HG02943 (cell line): ENCODE measurements around the gene LRP2BP.
"Not testable (repeated sequence)": the region's sequence is repeated elsewhere in the genome, so short reads cannot be mapped to it uniquely, and the experiment has no call there.

Experiments used
- ATAC-seq: cut with Tn5 transposase; IDR thresholded peaks from one replicate; pipeline ENCODE4 v1.9.1; 2021; ENCODE audit warnings: mild to moderate bottlenecking, low read depth, moderate library complexity; ENCODE audit not compliant: unreplicated experiment

Gene LRP2BP

DNA sequence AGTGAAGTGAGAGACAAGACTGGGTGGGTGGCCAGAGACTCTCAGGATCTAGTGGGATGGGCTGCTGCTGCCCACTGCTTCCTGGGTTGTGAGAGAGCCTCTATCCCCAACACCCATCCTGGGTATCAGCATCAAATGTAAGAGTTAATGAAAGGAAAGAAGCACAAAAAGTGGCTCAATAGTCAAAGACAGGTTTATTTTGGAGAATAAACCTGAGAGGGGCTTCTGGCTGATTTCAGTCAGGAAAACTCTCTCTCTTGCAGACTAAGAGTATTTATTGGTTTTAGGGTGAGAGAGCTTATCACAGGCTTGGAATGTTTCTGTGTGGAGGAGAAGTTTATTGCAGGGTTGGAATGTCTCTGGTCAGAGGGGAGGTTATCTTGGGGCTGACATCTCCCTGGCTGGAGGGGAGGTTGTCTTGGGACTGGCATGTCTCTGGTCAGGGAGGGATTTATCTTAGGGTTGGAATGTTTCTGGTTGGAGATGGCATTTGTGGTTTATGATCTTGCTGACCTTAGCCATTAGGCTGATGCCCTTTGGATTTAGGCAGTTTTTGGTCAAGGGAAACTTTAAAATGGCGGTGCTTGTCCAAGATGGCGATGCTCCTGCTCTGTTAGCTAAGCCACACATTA lies 65.7 kb downstream of the LRP2BP start:
- not testable (repeated sequence) for ATAC-seq

- ATAC-seq: no peak
Observed at GRCh38 chr4:185328586-185328985, 67.1 kb downstream of the LRP2BP start.

DNA sequence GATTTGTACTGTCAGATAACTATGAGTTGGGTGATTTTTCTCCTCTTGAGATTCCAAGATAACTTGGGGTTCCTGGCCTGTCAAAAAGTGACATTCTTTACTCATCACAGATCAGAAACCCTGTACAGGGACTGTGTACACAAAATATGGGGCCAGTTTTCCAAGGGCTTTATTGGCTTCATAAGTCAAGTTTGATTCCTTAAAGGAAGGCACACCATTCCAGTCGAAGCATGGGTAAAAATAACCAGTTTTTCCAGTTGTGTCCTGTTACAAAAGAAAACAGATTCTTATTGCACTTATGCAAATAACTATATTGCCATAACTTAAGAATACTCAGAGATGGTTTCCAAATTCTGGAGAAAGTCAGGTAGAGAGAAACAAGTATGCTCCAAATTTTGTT lies 70.0 kb downstream of the LRP2BP start:
- not testable (repeated sequence) for ATAC-seq

DNA sequence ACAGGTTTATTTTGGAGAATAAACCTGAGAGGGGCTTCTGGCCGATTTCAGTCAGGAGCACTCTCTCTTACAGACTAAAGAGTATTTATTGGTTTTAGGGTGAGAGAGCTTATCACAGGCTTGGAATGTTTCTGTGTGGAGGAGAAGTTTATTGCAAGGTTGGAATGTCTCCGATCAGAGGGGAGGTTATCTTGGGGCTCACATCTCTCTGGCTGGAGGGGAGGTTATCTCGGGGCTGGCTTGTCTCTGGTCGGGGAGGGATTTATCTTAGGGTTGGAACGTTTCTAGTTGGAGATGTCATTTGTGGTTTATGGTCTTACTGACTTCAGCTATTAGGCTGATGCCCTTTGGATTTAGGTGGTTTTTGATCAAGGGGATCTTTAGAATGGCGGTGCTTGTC lies 71.4 kb downstream of the LRP2BP start:
- not testable (repeated sequence) for ATAC-seq

GRCh38 chr4:185323606-185324005 lies 72.1 kb downstream of the LRP2BP start:
- no peak for ATAC-seq

- no peak for ATAC-seq
Observed at GRCh38 chr4:185322803-185323202, 72.9 kb downstream of the LRP2BP start.

DNA sequence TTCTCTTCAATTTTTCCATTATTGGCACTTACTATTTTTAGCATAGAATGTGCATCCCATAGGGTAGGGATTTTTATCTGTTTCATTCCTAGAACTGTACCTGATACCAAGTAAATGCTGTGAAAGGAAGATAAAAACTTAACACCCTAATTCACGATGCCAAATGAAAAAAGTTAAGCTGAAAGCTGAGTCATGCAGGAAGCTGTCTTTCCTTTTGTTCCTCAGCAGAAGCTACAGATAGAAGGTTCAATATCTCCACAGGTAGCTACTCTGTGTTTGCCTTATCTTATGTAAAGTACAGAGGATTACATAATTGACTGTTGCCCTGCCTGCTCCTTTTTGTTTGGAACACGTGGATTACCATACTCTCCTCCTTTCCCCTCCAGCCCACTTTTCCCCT lies 77.0 kb downstream of the LRP2BP start:
- ATAC-seq: no peak

- no peak for ATAC-seq
Observed at GRCh38 chr4:185317880-185318279, 77.8 kb downstream of the LRP2BP start.

GRCh38 chr4:185317462-185317861 lies 78.3 kb downstream of the LRP2BP start:
- ATAC-seq: not testable (repeated sequence)
